Astrocyte of the spinal cord (primary cell): ENCODE measurements around the gene CSGALNACT2.
A peak's percentile ranks its signal among the peaks of the same experiment; 100 is the strongest.

Experiments used
- DNase-seq: peaks from one replicate; pipeline ENCODE4 v3.0.0; 2011; ENCODE audit warnings: low read depth, low spot score
- H3K4me3 ChIP-seq: 2 replicates; pipeline ENCODE4 v1.5.1; 2011; ENCODE audit warnings: low read depth, mild to moderate bottlenecking, low read length, moderate library complexity
- CTCF ChIP-seq: IDR thresholded peaks from 2 replicates; pipeline ENCODE4 v1.5.1; 2012; ENCODE audit warnings: low read depth, mild to moderate bottlenecking, low read length, inconsistent platforms
- in situ Hi-C: cut with HindIII; loops from 2 replicates; pipeline ENCODE4 v1.10.0; 2017; ENCODE audit warnings: low sequenced_read_pairs

The CSGALNACT2 gene

GRCh38 chr10:43135064-43135463, 3.2 kb upstream of the CSGALNACT2 start:
- in situ Hi-C loops, result no loop called here
- no peak for DNase-seq
- TF ChIP-seq CTCF, result no peak
- H3K4me3 ChIP-seq, result no peak overlapping the region

- no peak for TF ChIP-seq CTCF
- DNase-seq, result no peak
- H3K4me3 ChIP-seq, result no peak overlapping the region
- in situ Hi-C loops, result no loop called here
These were observed 2.6 kb upstream of the CSGALNACT2 start for GRCh38 chr10:43135656-43136055.

- in situ Hi-C loops, result no loop called here
- no peak for DNase-seq
- H3K4me3 ChIP-seq, result no peak overlapping the region
- TF ChIP-seq CTCF, result no peak
These were observed 1.8 kb upstream of the CSGALNACT2 start for GRCh38 chr10:43136432-43136831.

GRCh38 chr10:43136995-43137716, 1.1 kb upstream of the CSGALNACT2 start:
- TF ChIP-seq CTCF, result no peak
- H3K4me3 ChIP-seq, result peak overlapping the region; percentile 87
- in situ Hi-C loops, result no loop called here
- DNase-seq, result peak; percentile 10

- DNase-seq, result peak; percentile 60
- in situ Hi-C loops, result no loop called here
- no peak for TF ChIP-seq CTCF
- H3K4me3 ChIP-seq, result peak overlapping the region; percentile 87
These were observed 576 bp upstream of the CSGALNACT2 start for GRCh38 chr10:43137717-43138020.

- TF ChIP-seq CTCF, result no peak
- peak overlapping the region; percentile 87 for H3K4me3 ChIP-seq
- in situ Hi-C loops, result no loop called here
- DNase-seq, result peak; percentile 38
These were observed 554 bp downstream of the CSGALNACT2 start for GRCh38 chr10:43138757-43139241.
